Cardiac septum (tissue), 1 donor: ENCODE results near the gene TLK1. TPM values are rescaled to one million over a fixed set of nuclear protein-coding genes. Genes with fewer than 3 reads are reported as not detected.
"Not testable (repeated sequence)": the region's sequence is repeated elsewhere in the genome, so short reads cannot be mapped to it uniquely, and the experiment has no call there.

ENCODE experiments used
- DNase-seq: peaks from one replicate; pipeline ENCODE4 v3.0.0-alpha.2; 2020; ENCODE audit warnings: low spot score
- intact Hi-C: fragments of 100-400 bp; cut with DNase I; formaldehyde crosslinking; loops from one replicate; pipeline ENCODE4 v1.14.0; 2022
- total RNA-seq: library from RNA; stranded (reverse); fragmentation: NEBNext Ultra II Directional; extraction: Animal tissue kit (Norgen Biotek cat#: 25700); gene quantifications from one replicate; pipeline ENCODE4 v1.2.1, GENCODE V29; 2021
- donor health status: DM: no; HTN: no; CAD: no.

TLK1 gene
- total RNA-seq, 1 donor from 2014 or later, result 31.8 TPM

- DNase-seq, result no peak
- intact Hi-C loops, result no loop called here
Measured at GRCh38 chr2:171173087-171173486, 12.4 kb upstream of the TLK1 start.

GRCh38 chr2:171171808-171172207, 11.1 kb upstream of the TLK1 start:
- intact Hi-C loops, result no loop called here
- DNase-seq, result no peak

- intact Hi-C loops, result no loop called here
- no peak for DNase-seq
Measured at GRCh38 chr2:171169839-171170238, 9.1 kb upstream of the TLK1 start.

GRCh38 chr2:171169333-171169732, 8.6 kb upstream of the TLK1 start:
- DNase-seq, result no peak
- intact Hi-C loops, result no loop called here

GRCh38 chr2:171167352-171167997, 6.8 kb upstream of the TLK1 start:
- intact Hi-C loops, result no loop called here
- DNase-seq, result no peak

- intact Hi-C loops, result no loop called here
Measured at GRCh38 chr2:171166328-171166983, 5.8 kb upstream of the TLK1 start.

GRCh38 chr2:171165967-171166327, 5.3 kb upstream of the TLK1 start:
- DNase-seq, result no peak
- intact Hi-C loops, result no loop called here

More at GRCh38 chr2:171166328-171166983, 5.8 kb upstream of the TLK1 start:
- DNase-seq, result no peak

- DNase-seq, result no peak
- intact Hi-C loops, result loop anchor here (5.0 kb wide), 1 partner anchor 76 kb away; no protein-coding TSS in a partner anchor
Measured at GRCh38 chr2:171163261-171163660, 2.6 kb upstream of the TLK1 start.

GRCh38 chr2:171162522-171163197, 2.0 kb upstream of the TLK1 start:
- intact Hi-C loops, result loop anchor here (5.0 kb wide), 1 partner anchor 75 kb away; no protein-coding TSS in a partner anchor
- DNase-seq, result not testable (repeated sequence)

- intact Hi-C loops, result loop anchor here (1.0 to 5.0 kb wide), 5 partner anchors 74 to 364 kb away; partner anchors contain the start of gene GORASP2
- peak; percentile 84 for DNase-seq
Measured at GRCh38 chr2:171160956-171161740, 455 bp upstream of the TLK1 start.

GRCh38 chr2:171159372-171160118, 1.1 kb downstream of the TLK1 start:
- DNase-seq, result peak; percentile 83
- intact Hi-C loops, result loop anchor here (1.0 to 5.0 kb wide), 5 partner anchors 72 to 365 kb away; partner anchors contain the start of gene GORASP2

- intact Hi-C loops, result no loop called here
- DNase-seq, result no peak
Measured at GRCh38 chr2:171158790-171159371, 1.8 kb downstream of the TLK1 start.

- intact Hi-C loops, result no loop called here
- no peak for DNase-seq
Measured at GRCh38 chr2:171158036-171158789, 2.5 kb downstream of the TLK1 start.

GRCh38 chr2:171157109-171157500, 3.6 kb downstream of the TLK1 start:
- intact Hi-C loops, result no loop called here
- DNase-seq, result no peak

- intact Hi-C loops, result no loop called here
- DNase-seq, result no peak
Measured at GRCh38 chr2:171154348-171154747, 6.3 kb downstream of the TLK1 start.

- DNase-seq, result no peak
- intact Hi-C loops, result no loop called here
Measured at GRCh38 chr2:171150694-171151285, 9.9 kb downstream of the TLK1 start.

GRCh38 chr2:171149986-171150693, 10.6 kb downstream of the TLK1 start:
- DNase-seq, result no peak
- intact Hi-C loops, result no loop called here
